Measurements from ENCODE around the gene ZDHHC20. TPM values are rescaled to one million over a fixed set of nuclear protein-coding genes. Genes with fewer than 3 reads are reported as not detected.

The ZDHHC20 gene
- total and polyA plus RNA-seq, 2 of the 13 experiments (the other 11 are each of a cell fraction or from before 2014, with no cell fraction given): 19.9 to 59.9 TPM

DNA sequence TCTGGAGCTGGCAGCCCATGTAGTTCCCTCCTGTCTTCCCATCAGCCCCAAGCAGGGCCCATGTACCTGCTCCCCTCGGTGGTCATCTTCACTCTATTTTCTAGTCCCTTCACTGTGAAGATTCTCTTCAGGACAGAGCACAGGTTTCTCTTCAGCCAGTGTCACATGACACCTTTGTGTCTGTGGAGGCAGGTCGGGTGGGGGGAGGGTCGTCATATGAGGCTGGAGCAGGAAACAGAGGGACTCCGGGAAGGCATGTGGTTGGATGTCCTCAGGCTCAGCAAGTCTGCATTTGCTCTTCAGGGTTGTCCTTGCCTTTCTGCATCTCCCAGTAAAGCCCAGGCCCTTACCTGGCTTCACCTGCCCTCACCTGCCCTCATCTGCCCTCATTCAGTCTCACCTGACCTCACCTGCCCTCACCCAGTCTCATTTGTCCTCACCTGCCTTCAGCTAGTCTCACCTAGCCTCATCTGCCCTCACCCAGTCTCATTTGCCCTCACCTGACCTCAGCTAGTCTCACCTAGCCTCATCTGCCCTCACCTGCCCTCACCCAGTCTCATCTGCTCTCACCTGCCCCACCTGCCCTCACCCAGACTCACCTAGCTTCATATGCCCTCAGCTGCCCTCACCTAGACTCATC, 120.3 kb downstream of the ZDHHC20 start:
- intact Hi-C loops (cut with micrococcal nuclease; ENCODE audit: unreplicated experiment) (loop anchor here (1.0 to 2.0 kb wide), 2 partner anchors 40 to 141 kb away; no protein-coding TSS in a partner anchor), in situ Hi-C loops (cut with HindIII; ENCODE audit: extremely low pct_ligation_motif_present, low pct_unique_long_range_greater_than_20kb) (no loop called here)
- no peak overlapping the region for H2AFZ ChIP-seq (ENCODE audit: low read length)
- no TSS peak for BruUV-seq (replicated peaks)
- H4K20me1 ChIP-seq (ENCODE audit: insufficient read depth, low read length): no peaks in the 10 kb centered on the region
- H3K4me2 ChIP-seq (ENCODE audit: low read depth, low read length): no peak overlapping the region
- H3K4me3 ChIP-seq (replicated peaks in 1 of 3; ENCODE audit: insufficient read depth in 1 of 3, low read depth in 2 of 3, low read length in 3 of 3): no peak overlapping the region
- H3K27me3 ChIP-seq (ENCODE audit: control insufficient read depth in 1 of 2, insufficient read depth in 2 of 2, low read length in 2 of 2): no peaks in the 10 kb centered on the region
- H3K27ac ChIP-seq (ENCODE audit: extremely low read length, insufficient read depth, low read length): no peak overlapping the region
- 0 out of 2 replicates have a peak, but pooled peaks cover 7% of the 10 kb centered on the region for H3K4me1 ChIP-seq (ENCODE audit: insufficient read depth, low read length)
- H3K36me3 ChIP-seq (replicated peaks in 1 of 2; ENCODE audit: control insufficient read depth in 1 of 2, insufficient read depth in 2 of 2, low read length in 2 of 2): no peaks in the 10 kb centered on the region
- FAIRE-seq: no peak
- WGBS (ENCODE audit: low lambda C conversion rate): 0% methylated on average over 4 of the region's 4 CpGs
- DNase-seq (ENCODE audit: low spot score): no peak
- ChIA-PET POLR2A (no interaction called here), CTCF (ENCODE audit: low intra/inter-chr PET ratio, low total read pairs) (interaction anchor here (0.9 to 1.8 kb wide), 3 partner anchors 137 to 140 kb away, joined by 3 to 11 read pairs (median 8); no protein-coding TSS in a partner anchor)
- H3K9ac ChIP-seq (ENCODE audit: insufficient read depth, low read depth, low read length): no peak overlapping the region
- no peaks in the 10 kb centered on the region for H3K79me2 ChIP-seq (ENCODE audit: insufficient read depth, low read length)
- H3K9me3 ChIP-seq (ENCODE audit: low read length): no peaks in the 10 kb centered on the region
- ATAC-seq: no peak
- TF ChIP-seq ZNF646 (CRISPR knock-in tag; IDR thresholded peaks at IDR 0.05) (no peak), SNAI1 (CRISPR knock-in tag; IDR thresholded peaks at IDR 0.05; ENCODE audit: borderline replicate concordance) (no peak), SNAPC2 (CRISPR knock-in tag; IDR thresholded peaks at IDR 0.05) (no peak), EP300 (IDR thresholded peaks at IDR 0.05; ENCODE audit: low read depth in 2 of 2, low read length in 2 of 2) (no peak), EP300 (CRISPR knock-in tag; IDR thresholded peaks at IDR 0.05; ENCODE audit: borderline replicate concordance) (no peak), ZNF644 (CRISPR knock-in tag; IDR thresholded peaks at IDR 0.05; ENCODE audit: low read depth) (no peak)
- TF ChIP-seq, protein P1, sequence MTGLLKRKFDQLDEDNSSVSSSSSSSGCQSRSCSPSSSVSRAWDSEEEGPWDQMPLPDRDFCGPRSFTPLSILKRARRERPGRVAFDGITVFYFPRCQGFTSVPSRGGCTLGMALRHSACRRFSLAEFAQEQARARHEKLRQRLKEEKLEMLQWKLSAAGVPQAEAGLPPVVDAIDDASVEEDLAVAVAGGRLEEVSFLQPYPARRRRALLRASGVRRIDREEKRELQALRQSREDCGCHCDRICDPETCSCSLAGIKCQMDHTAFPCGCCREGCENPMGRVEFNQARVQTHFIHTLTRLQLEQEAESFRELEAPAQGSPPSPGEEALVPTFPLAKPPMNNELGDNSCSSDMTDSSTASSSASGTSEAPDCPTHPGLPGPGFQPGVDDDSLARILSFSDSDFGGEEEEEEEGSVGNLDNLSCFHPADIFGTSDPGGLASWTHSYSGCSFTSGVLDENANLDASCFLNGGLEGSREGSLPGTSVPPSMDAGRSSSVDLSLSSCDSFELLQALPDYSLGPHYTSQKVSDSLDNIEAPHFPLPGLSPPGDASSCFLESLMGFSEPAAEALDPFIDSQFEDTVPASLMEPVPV (CRISPR knock-in tag; IDR thresholded peaks at IDR 0.05): no peak
